ENCODE measurements around the gene ELMO1.

ELMO1 gene

GRCh38 chr7:37037286-37037685 is 411.4 kb downstream of the ELMO1 start:
- DNase-seq, result no peak

- DNase-seq, result no peak
Measured at GRCh38 chr7:37035631-37036030, 413.0 kb downstream of the ELMO1 start.

DNA sequence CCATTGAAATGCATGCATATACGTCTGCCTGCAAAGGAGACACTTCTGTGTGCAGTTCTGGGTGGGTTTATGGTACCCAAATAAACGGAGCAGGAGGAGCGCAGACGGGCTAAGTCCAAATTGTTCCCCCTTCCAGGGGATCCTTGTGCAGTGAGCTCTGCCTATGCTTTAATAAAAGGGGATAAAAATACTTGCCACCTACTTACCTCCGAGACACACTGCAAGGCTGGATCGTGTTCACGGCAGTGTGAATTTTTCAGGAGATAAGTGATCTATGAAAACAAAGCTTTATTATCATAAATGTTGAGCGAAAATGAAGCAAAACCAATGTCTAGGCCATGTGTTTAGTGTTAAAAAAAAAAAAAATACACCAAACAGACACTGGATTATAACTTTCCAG is 415.5 kb downstream of the ELMO1 start:
- no peak for DNase-seq

DNA sequence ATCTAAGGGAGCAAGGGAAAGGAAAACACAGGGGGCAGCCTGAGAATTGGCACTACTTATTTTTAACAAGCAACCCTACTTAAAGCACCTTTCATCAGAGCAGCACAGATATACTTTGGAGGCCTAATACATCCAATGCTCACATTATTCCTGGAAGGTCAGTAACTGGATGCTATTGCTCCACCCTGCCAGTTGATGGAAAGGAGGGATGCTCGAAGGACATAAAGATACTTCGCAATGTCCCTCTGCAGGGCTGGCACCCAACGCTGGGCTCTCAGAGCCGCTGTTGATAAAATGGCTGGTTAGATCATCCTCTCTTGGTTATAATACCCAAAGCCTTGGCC is 416.4 kb downstream of the ELMO1 start:
- no peak for DNase-seq

GRCh38 chr7:37031571-37032257 is 416.9 kb downstream of the ELMO1 start:
- DNase-seq, result peak; percentile 55

DNA sequence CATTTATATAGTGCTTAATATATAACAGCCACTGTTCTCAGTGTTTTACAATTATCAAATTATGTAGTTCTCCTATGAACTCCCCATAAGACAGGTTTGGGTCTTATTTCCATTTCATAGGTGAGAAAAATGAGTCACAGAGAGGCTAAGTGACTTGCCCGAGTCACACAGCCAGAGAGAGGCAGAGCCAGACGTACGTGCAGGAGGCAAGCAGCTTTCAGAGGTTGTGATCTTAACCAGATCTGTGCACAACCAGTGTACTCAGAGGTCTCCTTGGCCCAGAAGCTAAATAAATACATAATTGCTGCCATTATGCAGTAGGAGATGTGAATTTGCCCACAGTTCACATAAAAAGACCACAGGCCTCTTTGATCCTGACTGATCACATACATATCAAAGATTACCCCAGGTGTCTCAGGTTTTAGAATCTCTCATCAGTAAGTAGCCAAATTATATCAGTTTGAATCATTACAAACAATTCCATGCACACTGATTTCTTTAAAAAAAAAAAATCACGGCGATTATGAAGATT is 419.7 kb downstream of the ELMO1 start:
- peak; percentile 19 for DNase-seq

DNA sequence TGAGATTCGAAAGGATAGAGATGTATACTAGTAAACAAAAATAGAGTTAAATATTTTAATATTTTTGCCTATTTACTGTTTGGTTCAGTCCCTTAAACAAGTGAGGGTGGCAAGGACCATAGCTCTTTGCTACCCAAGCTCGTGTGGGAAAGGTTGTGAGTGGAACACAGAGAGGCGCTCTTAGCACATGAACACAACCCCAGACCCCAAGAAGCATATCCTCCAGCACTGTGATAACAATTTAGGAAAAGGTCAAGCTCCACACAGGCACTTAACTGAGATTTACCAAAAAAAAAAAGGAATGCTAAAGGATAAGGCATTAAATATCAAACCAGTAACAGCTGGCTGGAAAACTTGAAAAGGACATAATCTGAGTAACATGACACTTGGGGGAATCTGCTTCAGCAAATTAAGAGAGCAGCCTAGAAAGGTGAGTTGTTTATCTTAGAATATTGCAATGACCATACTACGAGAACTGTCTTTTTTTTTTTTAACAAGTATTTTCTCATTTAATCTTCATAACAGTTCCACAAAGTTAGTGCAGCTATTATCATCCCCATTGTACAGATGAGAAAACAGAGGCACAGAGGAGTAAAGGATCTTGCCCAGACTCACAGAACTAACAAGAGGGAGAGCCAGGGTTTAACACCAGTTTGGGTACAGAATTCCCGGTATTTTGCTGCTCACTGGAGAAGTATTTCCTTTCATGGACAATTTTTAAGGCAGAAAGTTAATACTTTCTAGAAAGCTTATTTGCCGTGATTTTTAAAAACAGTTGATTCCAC is 420.9 kb downstream of the ELMO1 start:
- DNase-seq, result no peak

GRCh38 chr7:37027104-37027503 is 421.6 kb downstream of the ELMO1 start:
- DNase-seq, result no peak

GRCh38 chr7:37018954-37019353 is 429.7 kb downstream of the ELMO1 start:
- DNase-seq, result no peak

DNA sequence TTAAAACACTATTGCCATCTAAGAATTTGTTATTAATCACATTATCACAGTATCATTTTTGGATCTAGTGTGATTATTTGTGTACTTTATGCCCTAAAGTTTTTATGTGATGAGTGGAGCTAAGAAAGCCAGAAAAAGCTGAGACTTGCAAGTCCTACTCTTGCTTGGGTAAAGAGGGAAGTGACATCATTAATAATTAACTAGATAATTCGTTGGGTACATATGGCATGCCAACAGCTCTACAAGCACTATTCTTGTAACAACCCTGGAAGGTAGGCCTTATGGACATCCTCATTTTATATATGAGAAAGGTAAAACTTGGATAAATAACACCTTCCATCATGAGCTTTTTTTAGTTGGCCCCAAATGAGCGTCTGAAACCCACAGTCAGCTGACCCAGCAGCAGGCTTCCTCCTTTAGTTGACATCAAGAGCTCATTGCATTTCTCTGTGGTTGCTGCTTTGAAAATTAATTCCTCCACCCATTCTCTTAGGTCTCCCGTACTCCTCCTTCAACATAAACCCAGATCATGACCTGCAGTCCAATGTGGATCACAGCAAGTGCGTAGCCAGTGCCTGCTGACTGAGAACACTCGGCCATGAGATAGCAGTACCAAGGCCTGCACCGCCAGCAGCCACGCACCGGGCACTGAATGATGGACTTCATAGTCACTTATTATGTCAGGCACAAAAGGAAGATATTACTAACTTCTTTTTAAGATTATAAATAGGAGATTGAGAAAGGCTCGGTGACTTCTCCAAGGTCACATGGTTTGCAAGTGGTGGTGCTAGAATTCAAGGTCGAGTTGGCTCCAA is 432.4 kb downstream of the ELMO1 start:
- DNase-seq, result no peak

DNA sequence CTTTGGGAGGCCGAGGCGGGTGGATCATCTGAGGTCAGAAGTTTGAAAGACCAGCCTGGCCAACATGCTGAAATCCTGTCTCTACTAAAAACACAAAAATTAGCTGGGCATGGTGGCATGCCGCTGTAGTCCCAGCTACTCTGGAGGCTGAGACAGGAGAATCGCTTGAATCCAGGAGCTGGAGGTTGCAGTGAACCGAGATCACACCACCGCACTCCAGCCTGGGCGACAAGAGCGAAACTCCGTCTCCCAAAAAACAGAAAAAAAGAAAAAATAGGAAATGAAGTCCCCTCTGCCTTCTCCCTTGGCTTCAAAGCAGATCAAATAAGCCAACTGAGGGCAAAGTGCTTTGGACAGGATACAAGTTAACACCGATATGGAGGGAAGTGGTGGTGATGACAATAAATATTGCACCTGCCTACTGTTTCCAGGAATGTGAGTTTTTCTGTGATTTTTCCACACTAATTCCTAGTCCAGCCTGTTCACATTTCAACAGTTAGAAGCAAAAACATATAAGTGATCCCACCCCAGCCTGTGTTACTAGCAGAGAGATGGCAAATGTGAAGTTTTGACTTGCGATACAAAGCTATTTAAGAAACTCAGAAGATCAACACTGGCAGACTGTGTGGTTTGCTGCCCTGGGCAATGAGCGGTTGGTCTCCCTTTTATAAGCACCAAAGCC is 433.2 kb downstream of the ELMO1 start:
- DNase-seq, result no peak

- no peak for DNase-seq
Measured at GRCh38 chr7:37013771-37014170, 434.9 kb downstream of the ELMO1 start.

DNA sequence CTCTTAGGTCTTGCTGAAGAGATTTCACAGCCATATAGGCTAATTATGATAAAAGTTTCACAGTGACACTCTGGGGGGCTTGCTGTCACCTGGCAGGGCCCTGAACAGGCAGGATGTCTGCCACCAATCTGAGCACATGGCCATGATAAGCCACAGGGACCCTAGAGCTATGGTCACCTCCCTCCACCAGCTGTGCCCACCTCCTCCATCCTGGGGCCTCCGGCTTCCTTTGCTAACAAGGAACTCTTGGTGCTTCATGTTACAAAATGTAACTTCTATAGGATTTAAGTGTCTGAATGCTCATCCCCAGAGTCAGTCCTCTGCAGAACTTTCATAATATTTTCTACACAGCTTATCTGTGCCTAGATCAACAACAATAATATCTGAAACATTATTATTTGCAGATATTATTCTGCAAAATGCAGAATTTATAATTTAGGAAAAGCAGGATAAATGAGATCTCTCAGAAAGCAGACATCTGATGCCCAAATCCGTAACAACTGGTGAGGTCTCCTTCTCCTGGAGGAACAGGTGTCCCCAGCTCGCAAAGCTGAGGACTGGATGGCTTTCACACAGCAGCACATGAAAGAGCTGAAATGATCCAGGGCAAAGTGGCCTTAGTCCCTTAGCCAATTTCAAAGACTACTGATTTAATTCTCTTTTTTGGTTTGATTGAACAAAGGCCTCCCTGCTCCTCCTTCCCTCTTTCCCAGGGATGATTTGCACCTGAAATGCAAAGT is 437.3 kb downstream of the ELMO1 start:
- no peak for DNase-seq

GRCh38 chr7:37009125-37009675 is 439.5 kb downstream of the ELMO1 start:
- DNase-seq, result no peak

DNA sequence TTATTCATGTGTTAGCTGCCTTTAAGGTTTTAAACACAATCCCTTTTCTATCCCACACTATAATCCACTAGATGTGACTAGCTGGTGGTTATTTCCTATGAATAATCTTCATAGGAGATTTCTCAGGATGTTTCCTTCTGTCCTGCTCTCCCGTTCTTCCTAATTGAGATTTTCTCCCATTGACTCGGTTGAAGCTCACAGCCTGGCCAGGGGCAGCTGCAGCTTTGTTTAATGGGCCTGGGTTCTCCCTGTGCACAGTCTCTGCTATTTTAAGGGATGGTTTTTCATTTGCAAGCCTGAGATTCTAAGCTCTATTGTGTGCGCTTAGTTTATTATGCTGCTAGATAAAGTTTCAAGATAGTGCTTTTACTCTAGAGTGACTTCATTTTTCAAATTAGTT is 441.0 kb downstream of the ELMO1 start:
- DNase-seq, result no peak

DNA sequence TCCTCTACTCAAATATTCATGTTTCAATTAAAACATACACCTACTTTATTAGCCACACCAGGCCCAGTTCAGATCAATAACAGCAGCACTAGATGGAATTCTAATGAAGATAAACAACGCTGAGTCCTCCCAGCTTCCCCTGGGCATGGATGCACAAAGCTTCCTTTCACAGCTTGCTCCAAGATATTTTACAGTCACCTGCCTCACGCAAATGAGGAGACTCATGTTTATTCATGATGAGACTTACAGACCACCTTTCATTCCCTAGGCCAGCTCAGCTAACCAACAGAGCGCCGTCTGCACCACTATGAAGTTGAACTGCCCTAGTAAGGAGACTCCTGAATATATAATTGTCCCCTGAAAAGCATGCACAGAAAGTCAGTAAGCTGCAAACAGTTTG is 441.4 kb downstream of the ELMO1 start:
- DNase-seq, result no peak

DNA sequence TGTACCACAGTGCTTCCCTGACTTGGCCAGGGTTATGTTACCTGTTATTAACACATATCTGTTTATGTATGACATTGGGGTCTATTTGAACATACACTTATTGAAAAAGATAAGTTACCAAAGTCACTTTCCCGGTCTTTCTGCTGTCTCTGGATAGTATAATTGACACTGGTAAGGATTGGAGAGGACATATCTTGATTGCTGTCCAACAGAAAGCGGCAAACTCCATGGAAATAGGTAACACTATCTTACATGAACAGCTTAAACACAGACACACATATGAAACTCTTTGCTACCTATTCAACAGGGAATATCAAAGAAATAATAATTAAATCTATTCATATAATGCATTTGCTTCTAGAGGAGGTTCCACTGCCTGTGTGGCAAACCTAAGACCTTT is 441.9 kb downstream of the ELMO1 start:
- no peak for DNase-seq

GRCh38 chr7:37000511-37000910 is 448.2 kb downstream of the ELMO1 start:
- no peak for DNase-seq

DNA sequence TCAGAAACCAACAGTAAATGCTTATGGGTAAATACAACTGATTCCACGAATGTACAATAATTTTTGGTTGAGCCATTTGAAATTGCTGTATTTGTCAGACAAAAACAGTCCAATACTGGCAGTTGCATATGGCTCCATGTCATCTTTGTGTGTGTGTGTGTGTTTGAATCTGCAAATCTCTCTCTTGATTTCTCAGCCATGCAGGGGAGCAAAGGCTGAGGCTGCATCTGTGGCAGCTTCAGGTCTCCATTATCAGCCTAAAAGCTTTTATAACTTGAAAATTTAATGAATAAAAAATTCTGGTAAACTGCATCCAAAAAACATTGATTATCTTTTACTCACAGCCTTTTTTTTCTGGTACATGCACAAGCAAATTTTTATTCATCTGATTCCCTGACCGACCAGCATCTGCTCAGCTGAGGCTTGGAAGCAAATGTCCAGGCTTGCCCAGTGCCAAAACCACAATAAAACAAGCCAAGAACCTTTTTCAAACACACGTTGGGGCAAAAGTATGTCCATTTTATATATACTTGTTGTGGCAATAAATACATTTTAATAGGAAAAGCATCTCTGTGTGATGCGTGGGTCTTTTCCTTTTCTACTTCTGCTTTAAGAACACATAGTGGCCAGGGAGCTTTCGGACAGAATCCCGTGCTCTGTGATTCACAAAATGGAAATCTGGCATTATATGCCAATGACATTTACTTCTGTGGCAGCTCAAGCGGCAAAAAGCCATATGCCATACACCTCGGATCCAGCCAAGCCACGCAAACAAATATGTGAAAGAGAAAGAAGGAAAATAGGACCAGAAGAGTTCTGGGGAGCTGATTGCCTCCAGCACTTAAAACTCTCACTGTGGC is 448.8 kb downstream of the ELMO1 start:
- no peak for DNase-seq

DNA sequence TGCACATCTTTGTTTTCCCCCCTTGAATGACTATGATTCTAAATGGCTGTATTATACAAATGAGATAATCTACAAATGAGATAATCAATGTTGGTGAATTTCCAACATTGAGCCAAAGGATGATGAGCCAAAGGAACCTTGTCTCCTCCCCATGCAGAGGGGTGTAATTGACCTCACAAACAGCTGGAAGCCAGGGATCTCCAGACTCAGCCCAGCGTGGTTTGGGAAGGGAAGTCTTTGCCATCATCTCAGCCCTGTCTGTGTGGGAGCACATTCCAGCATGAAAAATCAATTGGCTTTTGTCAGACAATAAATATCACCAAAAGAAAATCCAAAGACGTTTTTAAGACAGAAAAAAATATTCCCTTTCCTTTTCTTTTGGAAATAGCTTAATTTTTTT is 452.9 kb downstream of the ELMO1 start:
- DNase-seq, result no peak

Data from CD4-positive, alpha-beta T cell treated with Interleukin-17A for 4 hours (primary cell).